CD4-positive, alpha-beta T cell treated with Interleukin-6 for 4 hours (primary cell): Measurements from ENCODE around the gene GBP2.
"Not testable (repeated sequence)": the region's sequence is repeated elsewhere in the genome, so short reads cannot be mapped to it uniquely, and the experiment has no call there.

ENCODE experiments used
- DNase-seq: peaks from one replicate; pipeline ENCODE4 v3.0.0-alpha.2; 2020; ENCODE audit warnings: mixed read lengths

Gene GBP2

DNA sequence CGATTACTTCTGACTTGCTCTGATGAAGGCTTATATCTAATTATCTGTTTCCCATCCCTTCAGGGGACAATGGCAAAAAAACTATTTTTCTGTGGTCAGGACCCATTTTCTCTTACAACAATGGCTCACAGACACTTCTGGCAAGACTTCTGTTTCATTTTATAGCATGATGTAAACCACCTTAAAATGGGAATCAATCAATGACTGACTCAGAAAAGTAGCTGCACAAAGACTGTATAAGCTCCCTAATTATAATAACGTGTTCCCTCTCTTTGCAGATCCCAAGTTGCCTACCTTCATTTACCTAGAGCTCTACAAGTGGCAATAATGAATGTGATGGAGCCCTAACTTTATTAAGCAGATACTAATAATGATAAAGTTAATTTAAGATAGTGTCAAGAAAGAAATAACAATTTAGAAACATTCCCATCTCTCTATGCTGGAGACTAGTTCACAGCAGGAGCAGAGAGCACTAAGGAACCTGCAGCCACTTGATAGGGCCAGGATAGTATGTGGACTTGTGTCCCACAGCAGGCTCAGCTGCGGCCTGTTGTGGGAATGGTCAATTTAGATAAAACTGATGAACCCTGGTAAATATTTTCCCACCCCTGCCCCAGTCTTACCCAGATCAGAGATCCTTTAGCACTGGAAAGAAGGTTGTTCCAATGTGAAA, 538 bp downstream of the GBP2 start:
- DNase-seq: no peak

DNA sequence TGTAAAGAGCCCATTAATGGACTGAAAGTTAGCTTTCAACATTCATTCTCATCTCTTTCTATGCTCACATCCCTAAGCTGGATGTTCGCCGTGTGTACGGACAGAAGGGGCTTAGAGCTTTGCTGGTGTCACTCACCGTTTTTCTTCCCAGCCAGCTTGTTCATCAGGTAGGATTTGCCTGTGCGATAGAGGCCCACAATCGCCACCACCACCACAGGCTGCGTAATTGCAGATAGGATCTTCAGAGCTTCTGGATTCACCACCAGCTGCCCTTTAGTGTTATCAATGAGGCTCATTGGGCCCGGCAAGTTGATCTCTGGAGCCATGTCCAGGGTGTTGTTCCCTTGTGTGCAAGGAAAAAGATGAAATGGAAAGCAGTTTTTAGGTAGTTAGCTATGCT, 4.3 kb downstream of the GBP2 start:
- no peak for DNase-seq

DNA sequence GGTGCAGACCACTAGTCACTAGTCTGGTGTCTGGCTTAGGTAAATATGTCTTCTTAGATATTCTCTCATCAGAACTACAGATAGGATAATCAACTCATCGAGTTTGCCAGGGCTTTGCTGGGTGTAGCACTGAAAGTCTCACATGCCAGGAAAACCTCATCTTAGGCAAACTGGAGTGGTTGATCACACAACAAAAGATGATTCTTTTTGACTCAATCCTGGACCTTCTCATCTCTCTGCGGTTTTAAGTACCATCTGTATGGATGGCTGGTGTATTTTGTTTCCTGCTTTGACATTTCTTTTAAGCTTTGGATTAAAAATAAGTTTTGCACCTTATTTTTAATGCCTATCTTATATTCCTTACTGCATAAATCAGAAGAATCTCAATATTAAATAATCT, 11.3 kb downstream of the GBP2 start:
- DNase-seq: no peak

DNA sequence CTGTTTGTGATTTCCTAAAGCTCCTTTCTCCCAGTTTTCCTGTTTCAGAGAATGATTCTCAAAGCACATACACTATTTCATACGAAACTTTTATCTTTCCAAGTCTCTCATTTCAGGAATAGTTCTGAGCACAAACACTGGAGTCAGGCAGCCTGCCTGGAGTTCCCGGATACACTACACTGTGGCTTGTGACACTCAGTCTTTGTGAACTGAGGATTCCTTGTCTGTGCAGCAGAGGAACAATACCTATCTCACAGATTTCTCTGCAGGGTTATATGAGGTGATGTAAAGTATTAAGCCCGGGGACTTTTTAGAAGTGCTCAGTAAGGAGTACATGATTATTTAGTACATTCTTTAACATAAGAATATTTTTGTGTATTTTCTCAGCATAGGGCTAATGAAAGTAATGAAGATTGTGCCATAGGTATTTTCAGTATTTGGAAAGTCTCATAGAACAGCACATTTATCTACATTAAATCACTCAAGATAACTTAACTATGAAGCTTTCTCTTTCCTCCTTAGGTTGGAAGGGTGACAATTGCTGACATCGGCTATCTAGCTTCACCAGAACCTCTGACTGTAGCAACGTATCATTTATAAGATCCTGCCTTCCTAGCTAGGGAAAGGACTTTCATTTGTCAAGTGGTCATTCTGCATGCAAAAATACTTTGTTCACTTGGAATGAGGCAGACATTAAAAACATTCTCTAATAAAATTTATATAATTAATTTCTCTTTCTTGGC, 12.9 kb downstream of the GBP2 start:
- no peak for DNase-seq

DNA sequence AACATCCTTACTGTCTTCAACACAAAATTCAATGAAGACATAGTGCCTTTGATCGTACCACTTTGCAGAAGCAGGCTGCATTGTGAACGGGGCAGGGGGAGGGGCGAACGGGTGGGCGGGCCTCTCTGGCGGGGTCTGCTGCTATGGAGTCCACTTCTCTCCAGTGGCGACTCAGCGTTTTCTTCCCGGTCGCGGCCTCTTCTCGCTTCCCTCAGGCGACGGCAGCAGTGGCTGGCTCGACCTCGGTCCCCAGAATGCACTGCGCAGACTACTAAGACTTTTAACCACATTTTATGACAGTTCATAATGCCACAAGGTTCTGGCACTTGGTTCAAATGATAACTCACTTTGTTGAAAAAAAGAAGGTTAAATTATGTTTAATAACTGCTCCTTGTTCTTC, 21.2 kb downstream of the GBP2 start:
- no peak for DNase-seq

DNA sequence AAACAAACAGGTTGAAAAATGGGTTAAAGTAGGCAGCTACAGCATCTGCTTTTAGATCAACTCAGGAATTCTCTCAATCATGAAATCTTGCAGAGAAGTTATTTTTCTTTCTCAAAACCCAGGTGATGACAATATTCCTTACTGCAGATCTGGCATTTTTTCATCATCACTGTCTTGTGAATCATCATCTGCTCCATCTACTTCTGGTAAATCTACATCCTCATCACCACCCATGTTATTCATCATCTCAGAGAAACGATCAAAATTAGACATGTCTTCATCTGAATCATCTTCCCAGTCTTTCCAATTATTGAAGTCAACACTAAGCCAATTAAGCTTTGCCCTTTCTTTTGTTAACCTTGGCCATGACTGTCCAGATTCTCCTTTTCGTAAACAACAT, 21.8 kb downstream of the GBP2 start:
- no peak for DNase-seq

DNA sequence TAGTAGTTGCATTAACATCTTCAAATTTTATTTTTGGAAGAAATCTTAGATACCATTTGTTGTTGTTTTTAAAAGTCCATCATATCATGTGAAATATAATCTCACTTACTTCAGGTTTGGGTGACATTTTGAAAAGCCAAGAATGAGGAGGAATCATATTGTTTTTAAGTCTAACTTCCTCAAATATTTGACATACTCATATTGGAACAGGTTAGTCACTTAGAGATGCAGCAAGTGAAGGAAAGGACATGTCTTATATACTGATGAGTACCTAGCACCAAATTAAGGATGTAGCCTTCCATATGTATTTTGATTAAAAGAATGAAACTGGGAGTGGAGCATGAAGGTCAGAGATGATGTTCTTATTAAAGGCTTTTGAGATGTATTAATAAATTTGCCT, 23.9 kb downstream of the GBP2 start:
- DNase-seq: no peak

DNA sequence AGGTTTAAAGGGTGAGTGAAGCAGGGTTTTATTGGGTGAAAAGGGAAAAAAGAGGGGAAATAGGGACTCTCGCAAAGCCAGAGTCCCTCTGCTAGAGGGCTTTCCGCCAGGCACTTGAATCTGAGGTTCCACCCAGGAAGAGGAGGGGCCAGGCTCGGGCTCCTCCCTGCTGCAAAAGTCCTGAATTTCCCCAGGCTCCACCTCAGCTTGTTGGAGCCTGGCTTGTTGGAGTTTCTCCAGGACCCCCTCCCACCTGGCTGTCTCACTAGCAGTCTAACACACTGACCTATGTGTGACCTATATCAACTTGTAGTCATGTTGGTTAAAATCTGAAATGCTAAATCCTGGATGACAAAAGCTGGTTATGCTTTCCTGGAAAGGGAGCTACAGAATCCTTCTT, 25.5 kb downstream of the GBP2 start:
- DNase-seq: no peak

DNA sequence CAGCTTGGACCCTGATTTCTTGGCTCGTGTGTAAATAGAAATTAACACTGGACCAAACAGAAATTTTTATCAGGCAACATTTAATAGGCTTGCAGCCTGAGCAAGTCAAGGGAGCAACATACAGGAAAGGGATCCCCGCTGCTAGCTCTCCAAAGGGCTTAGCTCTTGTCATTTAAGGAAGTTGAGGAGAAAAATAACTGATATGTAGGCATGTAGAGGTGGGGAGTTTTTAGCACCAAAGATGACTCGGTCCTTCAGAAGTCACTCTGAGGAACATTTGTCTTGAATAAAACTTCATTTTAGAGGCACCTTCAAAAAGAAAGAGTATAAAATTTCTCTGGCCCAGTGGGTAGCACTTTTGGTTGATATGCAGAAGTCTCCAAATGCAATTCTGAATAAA, 27.1 kb downstream of the GBP2 start:
- no peak for DNase-seq

DNA sequence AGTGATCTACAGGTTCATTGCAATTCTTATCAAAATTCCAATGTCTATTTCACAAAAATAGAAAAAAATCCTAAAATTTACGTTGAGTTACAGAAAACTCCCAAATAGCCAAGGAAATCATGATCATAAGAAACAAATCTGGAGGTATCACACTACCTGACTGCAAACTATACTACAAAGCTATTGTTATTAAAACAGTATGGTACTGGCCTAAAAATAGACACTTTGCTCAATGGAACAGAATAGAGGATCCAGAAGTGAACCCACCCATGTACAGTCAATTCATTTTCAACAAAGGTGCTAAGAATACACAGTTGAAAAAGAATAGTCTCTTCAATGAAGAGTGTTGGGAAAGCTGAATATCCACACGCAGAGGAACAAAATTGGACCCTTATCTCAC, 30.2 kb downstream of the GBP2 start:
- DNase-seq: no peak

DNA sequence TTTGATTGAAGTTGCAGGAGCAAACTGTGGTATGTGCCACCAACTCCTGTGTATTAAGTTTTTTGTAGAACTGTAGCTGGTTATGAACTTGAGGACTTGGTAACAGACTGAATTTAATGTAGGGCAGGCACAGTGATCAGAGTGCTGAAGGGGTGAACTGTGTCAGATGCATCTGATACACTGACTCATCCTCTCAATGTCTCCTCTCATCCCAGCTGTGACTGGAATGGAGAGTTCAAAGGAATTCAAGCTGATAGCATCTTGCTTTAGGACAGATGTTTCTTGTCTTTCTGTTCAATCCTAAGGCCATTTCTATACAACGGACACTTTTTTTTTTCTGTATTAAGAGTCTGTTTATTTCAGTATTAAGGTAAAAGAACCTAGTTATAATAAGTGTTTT, 36.0 kb downstream of the GBP2 start:
- no peak for DNase-seq

DNA sequence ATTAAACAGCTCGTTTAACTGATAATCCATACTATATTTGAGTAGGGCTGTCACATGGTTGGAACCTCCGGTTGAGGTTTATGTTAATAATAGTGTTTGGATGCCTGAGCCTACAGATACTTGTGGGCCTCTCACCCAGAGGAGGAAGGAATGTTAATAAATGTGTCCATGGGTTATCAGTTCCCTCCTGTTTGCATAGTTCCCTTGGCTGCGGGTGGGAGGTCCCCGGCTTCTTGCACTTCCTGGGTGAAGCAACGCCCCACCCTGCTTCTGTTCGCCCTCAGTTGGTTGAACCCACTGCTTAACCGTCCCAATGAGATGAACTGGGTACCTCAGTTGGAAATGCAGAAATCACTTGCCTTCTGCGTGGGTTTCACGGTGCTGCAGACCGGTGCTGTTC, 37.3 kb downstream of the GBP2 start:
- no peak for DNase-seq

DNA sequence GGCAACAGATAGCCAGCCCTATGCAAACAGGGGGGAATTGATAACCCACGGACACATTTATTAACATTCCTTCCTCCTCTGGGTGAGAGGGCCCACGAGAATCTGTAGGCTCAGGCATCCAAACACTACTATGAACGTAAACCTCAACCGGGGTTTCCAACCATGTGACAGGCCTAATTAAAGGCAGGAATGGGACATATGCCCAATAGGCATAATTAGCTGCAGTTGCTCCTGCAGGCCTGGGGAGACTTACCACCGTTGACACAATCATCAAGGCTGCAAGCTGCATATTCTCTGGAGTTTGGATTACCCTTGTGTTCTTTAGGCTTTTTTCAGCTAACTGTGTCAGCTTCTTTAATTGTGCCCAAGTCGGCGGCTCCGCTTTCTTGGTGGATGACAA, 38.7 kb downstream of the GBP2 start:
- no peak for DNase-seq

DNA sequence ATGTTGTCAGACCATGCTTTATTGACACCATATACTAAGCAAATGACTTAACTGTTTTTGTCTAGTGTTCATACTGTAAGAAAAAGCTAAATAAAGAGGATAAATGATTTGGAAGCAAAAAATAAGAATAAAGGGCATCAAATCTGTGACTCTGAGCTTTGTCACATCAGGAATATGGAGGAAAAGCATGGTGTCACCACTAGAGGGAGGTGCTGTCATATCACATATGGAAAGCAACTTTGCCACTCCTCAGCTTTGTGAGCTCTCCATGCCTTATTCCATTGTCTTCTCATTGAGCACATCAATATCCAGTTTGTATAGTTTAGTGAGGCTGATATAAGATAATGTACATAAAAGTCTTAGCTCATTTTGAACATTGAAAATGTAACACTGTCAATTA, 40.1 kb downstream of the GBP2 start:
- peak; percentile 64 for DNase-seq

DNA sequence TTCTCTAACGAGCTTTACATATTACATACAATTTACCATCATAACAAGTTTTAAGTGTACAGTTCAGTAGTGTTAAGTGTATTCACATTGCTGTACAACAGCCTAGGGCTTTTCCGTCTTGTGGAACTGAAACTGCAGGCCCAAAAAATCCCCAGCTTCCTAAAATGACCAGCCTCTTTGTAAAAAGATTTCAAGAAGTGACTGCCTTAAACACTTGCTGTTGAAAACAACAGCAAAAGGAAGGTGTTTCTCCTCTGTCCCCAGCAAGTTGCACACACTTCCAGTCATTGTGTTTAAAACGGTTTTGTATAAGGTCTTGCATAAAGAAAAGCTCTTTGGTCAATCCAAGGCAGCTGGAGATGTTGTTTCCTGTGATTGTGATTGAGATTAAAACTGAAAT, 44.9 kb downstream of the GBP2 start:
- no peak for DNase-seq

DNA sequence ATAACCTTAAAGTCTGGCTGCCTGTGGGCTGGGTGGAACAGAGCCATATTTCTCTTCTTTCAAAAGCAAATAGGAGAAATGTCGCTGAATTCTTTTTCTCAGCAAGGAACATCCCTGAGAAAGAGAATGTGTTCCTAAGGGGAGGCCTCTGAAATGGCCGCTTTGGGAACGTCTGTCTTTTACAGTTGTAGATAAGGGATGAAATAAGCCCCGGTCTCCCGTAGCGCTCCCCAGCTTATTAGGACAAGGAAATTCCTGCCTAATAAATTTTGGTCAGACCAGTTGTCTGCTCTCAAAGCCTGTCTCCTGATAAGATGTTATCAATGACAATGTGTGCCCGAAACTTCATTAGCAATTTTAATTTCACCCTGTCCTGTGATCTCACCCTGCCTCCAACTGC, 45.8 kb downstream of the GBP2 start:
- DNase-seq: not testable (repeated sequence)

DNA sequence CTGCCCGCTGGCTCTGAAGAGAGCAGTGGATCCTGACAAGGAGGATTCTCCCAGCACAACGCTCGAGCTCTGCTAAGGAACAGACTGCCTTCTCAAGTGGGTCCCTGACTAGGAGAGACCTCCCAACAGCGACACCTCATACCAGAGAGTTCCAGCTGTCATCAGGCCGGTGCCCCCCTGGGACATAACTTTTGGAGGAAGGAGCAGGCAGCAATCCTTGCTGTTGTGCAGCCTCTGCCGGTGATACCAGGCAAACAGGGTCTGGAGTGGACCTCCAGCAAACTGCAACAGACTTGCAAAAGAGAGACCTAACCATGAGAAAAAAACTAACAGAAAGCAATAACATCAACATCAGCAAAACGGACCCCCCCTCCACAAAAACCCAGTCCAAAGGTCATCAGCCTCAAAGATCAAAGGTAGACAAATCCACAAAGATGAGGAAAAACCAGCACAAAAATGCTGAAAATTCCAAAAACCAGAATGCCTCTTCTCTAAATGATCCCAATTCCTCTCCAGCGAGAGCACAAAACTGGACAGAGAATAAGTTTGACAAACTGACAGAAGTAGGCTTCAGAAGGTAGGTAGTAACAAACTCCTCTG, 53.3 kb downstream of the GBP2 start:
- DNase-seq: not testable (repeated sequence)

DNA sequence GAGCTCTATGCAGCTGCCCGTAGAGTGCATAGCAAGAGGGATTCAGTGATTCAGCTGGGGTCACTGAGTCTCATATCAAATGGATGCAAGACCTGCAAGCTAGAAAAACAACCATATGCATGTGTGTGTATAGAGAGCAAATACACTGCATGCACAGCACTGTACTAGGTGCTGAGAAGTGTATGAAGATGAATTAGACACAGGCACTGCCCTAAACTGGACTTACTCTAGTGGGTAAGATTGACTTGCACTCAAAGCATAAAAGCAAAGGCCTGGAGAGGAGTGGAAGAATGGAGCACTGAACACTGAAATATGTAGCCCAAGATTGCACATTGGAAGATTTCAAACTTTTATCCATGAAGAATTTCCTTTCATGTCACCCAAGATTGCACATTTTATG, 55.4 kb downstream of the GBP2 start:
- no peak for DNase-seq

DNA sequence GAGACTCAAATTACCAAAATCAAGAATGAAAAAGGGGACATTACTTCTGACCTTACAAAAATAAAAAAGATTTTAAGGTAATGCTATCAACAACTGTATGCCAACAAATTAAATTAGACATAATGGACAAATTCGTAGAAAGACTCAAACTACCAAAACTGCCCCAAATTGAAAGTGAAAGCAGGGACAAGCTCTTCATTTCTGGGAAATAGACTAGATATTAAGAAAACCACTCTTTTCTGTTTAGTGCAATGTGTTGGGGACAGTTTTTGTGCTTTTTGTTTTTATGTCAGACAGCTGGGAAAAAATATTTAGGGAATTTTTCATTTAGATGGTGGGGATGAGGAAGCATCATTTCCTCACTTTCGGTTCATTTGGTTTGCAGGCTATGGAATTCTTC, 56.0 kb downstream of the GBP2 start:
- no peak for DNase-seq

DNA sequence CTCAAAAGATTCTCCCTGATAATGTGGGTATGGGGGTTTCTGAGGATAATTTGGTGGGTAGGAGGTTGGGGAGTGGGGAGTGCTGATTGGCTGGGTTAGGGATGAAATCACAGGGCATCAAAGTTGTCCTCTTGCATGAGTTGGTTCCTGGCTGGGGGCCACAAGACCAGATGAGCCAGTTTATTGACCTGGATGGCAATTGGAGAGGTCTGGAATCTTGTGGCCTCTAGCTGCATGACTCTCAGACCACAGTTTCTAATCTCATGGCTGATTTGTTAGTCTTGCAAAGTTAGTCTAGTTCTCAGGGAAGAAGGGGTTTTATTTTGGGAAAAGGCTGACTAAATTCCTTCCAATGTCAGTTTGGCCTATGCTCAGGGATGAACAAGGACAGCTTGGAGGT, 57.6 kb downstream of the GBP2 start:
- no peak for DNase-seq

DNA sequence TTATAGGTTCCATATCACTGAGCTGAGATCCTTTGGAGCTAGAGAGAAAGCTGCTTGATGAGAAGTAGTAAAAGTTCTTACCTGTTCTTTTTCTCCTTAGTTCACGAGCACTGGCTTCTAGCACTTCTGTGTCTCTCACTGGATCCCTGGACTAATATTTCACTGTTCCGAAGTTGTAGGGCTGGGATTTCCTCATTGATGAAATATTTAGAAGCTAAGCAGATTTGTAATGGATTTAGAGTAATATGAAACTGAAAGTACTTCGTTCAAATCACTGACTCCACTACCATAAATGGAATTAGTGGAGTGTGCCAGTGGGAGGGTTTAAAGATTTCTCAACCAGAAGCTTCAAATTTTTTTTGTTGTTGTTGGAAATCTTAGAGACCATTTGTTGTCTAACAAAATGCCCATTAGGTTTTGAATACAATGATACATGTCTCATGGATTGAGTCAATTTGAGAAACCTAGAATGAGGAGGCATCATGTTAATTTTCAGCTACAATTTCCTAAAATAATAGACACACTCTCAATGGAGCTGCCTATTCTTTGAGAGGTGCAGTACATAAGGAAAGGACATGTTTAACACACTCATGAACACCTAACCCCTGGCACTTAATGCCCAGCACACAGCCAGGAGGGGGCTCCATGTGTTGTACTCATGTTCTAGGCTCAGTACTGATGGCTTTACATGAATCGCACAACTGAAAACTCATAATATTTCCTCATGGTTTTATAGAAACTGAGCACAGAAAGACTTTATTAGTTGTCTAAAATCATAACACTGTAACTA, 60.6 kb downstream of the GBP2 start, which contains the start of gene GBP1:
Gene GBP1, minus strand, starts transcription at position 130 of the 790 bp plus-strand sequence. CDS start 1,974 bp downstream, outside the sequence.
- peak; percentile 19 for DNase-seq

DNA sequence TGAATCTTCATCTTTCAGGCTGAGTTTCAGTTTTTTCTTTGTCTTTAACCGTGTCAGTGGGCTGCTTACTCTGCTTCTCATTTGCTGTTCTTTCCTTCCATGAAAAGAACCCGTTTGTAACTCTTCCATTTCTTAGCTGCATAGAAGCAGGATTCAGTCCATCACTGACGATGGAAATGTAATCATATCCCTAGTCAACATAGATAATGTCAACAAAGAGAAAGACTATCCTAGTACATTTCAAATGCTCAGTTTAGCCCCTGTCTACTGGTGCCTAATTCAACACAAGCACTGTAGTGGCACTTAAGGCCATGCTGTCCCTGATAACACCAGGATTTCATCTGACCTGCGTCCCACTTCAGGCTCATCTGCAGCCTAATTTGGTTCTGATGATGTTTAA, 61.3 kb downstream of the GBP2 start:
- no peak for DNase-seq

DNA sequence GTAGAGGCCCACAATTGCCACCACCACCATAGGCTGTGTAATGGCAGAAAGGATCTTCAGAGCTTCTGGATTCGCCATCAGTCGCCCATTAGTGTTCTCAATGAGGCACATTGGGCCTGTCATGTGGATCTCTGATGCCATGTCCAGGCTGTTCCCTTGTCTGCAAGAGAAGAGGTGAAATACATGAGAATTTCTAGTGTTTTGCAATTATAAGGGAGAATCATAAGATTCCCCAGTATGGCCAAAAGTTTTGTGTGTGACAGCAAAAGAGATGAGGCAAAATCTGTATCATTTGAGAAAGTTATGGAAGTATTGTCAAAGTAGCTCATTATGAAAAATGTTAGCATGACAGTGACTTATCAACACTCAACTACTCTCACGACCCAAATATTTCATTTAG, 62.8 kb downstream of the GBP2 start:
- no peak for DNase-seq

DNA sequence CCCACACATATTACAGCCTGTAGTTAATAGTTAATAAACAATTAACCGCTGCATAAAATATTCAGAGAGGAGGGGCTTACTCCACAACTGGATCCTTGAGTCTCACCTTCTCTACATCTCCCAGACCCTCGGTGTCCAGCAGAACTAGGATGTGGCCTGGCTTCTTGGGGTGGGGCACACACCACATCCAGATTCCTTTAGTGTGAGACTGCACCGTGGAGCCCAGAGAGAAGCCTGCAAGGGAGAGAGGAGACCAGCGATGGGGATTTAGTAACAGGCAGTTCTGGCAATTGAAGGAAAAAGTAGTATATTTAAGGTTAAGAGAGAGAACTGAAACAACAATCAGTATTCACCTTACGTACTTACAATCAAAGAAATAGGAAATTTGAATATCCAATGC, 65.8 kb downstream of the GBP2 start:
- DNase-seq: no peak
